Ishikawa (cell line): ENCODE measurements around the gene SLC12A7.
A peak's percentile ranks its signal among the peaks of the same experiment; 100 is the strongest.

Experiments used
- CEBPB ChIP-seq: IDR thresholded peaks from 2 replicates; pipeline ENCODE4 v1.6.1; 2012
- CREB1 ChIP-seq: IDR thresholded peaks from 2 replicates; pipeline ENCODE4 v1.6.1; 2012; ENCODE audit warnings: low read depth
- EGR1 ChIP-seq: IDR thresholded peaks from 2 replicates; pipeline ENCODE4 v1.6.1; 2012
- EP300 ChIP-seq: IDR thresholded peaks from 2 replicates; pipeline ENCODE4 v1.6.1; 2012; ENCODE audit warnings: borderline replicate concordance
- FOXM1 ChIP-seq: IDR thresholded peaks from 2 replicates; pipeline ENCODE4 v1.6.1; 2012; ENCODE audit warnings: low read depth, borderline replicate concordance
- NFIC ChIP-seq: IDR thresholded peaks from 2 replicates; pipeline ENCODE4 v1.6.1; 2012
- RAD21 ChIP-seq: IDR thresholded peaks from 2 replicates; pipeline ENCODE4 v1.6.1; 2012; ENCODE audit warnings: low read depth
- TAF1 ChIP-seq: IDR thresholded peaks from 2 replicates; pipeline ENCODE4 v1.6.1; 2012; ENCODE audit warnings: low read depth, mild to moderate bottlenecking
- TCF12 ChIP-seq: IDR thresholded peaks from 2 replicates; pipeline ENCODE4 v1.6.1; 2012; ENCODE audit warnings: low read depth
- TEAD4 ChIP-seq: IDR thresholded peaks from 2 replicates; pipeline ENCODE4 v1.6.1; 2012
- YY1 ChIP-seq: IDR thresholded peaks from 2 replicates; pipeline ENCODE4 v1.6.1; 2012; ENCODE audit warnings: low read depth
- ZBTB7A ChIP-seq: IDR thresholded peaks from 2 replicates; pipeline ENCODE4 v1.6.1; 2012; ENCODE audit warnings: low read depth
- TF ChIP-seq, protein P1 (sequence below): IDR thresholded peaks from 2 replicates; pipeline ENCODE4 v1.6.1; 2012
- TF ChIP-seq, protein P2 (sequence below): IDR thresholded peaks from 2 replicates; pipeline ENCODE4 v1.6.1; 2012
- TF ChIP-seq, protein P3 (sequence below): IDR thresholded peaks from 2 replicates; pipeline ENCODE4 v1.6.1; 2012; ENCODE audit warnings: low read depth, mild to moderate bottlenecking

Gene SLC12A7

DNA sequence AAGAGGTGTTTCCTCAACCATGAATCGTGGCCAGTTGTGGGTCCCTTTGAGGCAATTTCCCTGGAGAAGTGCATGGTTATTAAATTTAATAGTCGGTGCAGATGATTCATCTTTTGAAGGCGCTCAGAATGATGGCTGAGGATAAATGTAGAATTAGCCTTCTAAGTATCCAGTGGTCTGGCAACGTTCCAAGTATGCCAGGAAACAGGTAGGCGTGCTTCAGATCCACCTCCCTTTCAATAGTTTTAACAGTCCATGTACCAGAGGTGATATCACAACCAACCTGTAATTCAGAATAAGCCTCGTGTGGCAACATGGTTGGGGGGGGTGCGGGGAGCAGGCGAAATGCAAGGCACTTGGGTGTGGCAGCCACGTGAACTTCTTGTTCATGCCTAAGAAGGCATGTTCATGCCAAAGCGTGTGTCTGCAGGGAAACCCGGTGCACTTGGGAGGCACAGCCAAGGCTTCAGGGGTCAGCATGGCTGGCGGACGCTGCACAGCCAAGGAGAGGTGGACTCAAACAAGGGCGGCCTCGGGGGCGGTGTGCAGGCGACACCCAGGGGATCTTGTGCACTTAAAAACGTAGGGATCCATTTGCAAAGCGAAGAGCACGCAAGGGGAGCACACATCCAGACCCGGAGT is 108.4 kb downstream of the SLC12A7 start:
- TF ChIP-seq TEAD4 = peak; percentile 45; the same call in 1 of the 2 replicates
- peak; percentile 93 for TF ChIP-seq NFIC
- 0 out of 2 replicates have a peak, but pooled peaks have one; percentile 3 for TF ChIP-seq CEBPB
- TF ChIP-seq, protein P1, sequence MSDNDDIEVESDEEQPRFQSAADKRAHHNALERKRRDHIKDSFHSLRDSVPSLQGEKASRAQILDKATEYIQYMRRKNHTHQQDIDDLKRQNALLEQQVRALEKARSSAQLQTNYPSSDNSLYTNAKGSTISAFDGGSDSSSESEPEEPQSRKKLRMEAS = peak; percentile 87
- TF ChIP-seq FOXM1 = no peak
- peak; percentile 63; the same call in 1 of the 2 replicates for TF ChIP-seq TCF12
- no peak for TF ChIP-seq CREB1
- TF ChIP-seq, protein P2, sequence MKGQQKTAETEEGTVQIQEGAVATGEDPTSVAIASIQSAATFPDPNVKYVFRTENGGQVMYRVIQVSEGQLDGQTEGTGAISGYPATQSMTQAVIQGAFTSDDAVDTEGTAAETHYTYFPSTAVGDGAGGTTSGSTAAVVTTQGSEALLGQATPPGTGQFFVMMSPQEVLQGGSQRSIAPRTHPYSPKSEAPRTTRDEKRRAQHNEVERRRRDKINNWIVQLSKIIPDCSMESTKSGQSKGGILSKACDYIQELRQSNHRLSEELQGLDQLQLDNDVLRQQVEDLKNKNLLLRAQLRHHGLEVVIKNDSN = peak; percentile 48; the same call in 1 of the 2 replicates

DNA sequence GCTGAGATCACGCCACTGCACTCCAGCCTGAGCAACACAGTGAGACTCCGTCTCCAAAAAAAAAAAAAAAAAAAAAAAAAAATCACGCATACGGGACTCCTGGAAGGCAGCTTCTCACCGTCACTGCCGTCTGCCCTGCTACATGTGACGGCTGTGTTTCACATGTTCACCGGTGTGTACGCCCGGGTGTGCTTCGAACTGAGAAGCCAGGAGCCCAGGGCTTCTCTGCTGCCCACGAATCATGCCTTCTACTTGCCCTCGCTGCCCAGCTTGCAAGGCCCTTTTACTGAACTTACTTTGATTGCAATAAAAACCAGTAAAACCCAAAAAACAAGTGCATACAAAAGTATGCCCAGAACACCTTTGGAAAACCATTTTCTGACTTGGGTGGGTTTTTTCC is 109.0 kb downstream of the SLC12A7 start:
- TF ChIP-seq CEBPB (no peak), TCF12 (no peak), FOXM1 (no peak), YY1 (no peak), RAD21 (no peak), TEAD4 (no peak), ZBTB7A (no peak), CREB1 (no peak), EP300 (no peak), EGR1 (no peak), TAF1 (no peak), NFIC (no peak)
- TF ChIP-seq, protein P3, sequence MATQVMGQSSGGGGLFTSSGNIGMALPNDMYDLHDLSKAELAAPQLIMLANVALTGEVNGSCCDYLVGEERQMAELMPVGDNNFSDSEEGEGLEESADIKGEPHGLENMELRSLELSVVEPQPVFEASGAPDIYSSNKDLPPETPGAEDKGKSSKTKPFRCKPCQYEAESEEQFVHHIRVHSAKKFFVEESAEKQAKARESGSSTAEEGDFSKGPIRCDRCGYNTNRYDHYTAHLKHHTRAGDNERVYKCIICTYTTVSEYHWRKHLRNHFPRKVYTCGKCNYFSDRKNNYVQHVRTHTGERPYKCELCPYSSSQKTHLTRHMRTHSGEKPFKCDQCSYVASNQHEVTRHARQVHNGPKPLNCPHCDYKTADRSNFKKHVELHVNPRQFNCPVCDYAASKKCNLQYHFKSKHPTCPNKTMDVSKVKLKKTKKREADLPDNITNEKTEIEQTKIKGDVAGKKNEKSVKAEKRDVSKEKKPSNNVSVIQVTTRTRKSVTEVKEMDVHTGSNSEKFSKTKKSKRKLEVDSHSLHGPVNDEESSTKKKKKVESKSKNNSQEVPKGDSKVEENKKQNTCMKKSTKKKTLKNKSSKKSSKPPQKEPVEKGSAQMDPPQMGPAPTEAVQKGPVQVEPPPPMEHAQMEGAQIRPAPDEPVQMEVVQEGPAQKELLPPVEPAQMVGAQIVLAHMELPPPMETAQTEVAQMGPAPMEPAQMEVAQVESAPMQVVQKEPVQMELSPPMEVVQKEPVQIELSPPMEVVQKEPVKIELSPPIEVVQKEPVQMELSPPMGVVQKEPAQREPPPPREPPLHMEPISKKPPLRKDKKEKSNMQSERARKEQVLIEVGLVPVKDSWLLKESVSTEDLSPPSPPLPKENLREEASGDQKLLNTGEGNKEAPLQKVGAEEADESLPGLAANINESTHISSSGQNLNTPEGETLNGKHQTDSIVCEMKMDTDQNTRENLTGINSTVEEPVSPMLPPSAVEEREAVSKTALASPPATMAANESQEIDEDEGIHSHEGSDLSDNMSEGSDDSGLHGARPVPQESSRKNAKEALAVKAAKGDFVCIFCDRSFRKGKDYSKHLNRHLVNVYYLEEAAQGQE = no peak
- TF ChIP-seq, protein P2 = no peak
- TF ChIP-seq, protein P1 = no peak

DNA sequence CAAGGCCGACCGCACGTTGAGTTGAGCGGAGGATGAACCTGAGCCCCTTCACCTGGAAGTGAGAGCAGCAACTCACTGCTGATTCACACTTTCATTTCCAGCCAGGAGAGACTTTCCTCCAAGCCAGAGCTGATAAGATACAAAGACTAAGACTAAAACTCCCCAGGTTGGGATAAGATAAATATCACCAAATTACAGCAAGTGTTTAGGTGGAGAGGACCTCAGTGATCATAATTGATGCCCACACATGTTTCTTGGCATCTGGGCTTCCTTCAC is 109.7 kb downstream of the SLC12A7 start:
- TF ChIP-seq ZBTB7A (no peak), TAF1 (no peak), TEAD4 (no peak), CREB1 (no peak), FOXM1 (no peak), TCF12 (no peak), NFIC (no peak), CEBPB (no peak), EGR1 (no peak)
- TF ChIP-seq, protein P1 = no peak
- TF ChIP-seq, protein P3 = no peak
- TF ChIP-seq, protein P2 = no peak

DNA sequence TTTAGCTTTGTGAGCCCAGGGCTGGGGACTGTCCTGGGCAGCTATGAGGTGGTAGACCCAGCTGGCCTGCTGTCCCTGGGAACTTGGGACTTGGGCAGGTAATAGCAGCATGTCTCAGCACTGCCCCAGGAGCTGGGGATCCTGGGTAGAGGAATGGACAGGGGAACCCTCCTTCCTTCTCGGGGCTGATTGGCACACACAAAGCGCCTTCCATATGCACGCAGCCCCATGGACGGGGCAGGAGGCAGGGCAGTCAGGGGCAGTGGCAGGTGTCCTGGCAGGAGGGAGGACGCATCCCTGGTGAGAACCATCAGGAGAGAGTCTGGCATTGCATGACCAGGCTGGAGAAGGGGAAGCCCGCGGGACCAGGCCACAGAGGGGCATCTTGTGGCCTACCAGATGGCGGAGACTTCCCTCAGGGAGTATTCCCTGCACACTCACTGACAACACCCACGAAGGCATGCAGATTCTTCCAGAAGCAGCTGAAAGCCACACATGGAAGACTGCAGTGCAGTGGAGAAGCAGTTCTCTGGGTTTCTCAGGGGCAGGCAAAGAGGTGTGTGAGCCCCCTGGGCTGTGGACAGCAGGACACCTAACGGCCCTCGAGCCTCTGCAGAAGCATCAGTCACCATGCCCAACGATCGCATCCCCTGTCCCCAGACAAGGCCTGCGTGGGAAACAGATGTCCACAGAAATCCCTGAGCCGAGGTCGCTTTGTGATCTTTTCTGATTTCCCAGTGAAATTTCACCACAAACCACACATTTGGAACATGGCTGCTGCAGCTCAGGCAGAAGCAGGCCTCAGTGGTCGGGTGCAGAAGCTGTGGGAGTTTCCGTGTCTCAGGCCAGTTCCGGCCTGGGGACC is 110.2 kb downstream of the SLC12A7 start:
- TF ChIP-seq RAD21 (no peak), YY1 (no peak), NFIC (no peak), TCF12 (no peak), TAF1 (no peak), TEAD4 (no peak), ZBTB7A (no peak)
- TF ChIP-seq, protein P3 = no peak
- TF ChIP-seq, protein P2 = no peak
